Measurements from ENCODE around the gene BID.

BID gene

GRCh38 chr22:17774206-17774925, at the start of gene BID:
TSS of gene BID (minus strand) at chr22:17774469. CDS start at chr22:17750116, 24,353 bp downstream.
- DNase-seq (ENCODE audit: low read depth, low spot score), result no peak

GRCh38 chr22:17823964-17824363, 49.7 kb upstream of the BID start:
- no peak for DNase-seq (ENCODE audit: low read depth, low spot score)

- no peak for DNase-seq (ENCODE audit: low read depth, low spot score)
Observed at GRCh38 chr22:17823226-17823625, 49.0 kb upstream of the BID start.

DNA sequence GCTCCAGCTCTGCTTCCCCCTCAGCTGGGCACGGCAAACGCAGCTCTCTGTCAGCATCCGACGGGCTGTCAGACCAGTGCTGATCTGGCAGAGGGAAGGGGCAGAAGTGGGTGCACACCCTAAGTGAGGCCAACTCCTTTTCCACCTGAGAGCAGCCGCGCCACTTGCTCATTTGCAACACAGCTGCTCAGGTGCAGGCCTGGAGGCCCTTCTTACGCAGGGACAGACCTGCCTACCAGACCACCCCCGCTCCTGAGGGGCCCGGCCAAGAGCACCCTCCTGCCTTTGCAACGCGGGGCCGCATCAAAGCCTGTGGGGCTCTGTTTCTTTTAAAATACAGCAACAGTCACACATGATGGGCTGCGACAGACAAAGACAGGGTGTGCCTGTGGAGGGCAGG, 47.8 kb upstream of the BID start:
- DNase-seq (ENCODE audit: low read depth, low spot score), result no peak

DNA sequence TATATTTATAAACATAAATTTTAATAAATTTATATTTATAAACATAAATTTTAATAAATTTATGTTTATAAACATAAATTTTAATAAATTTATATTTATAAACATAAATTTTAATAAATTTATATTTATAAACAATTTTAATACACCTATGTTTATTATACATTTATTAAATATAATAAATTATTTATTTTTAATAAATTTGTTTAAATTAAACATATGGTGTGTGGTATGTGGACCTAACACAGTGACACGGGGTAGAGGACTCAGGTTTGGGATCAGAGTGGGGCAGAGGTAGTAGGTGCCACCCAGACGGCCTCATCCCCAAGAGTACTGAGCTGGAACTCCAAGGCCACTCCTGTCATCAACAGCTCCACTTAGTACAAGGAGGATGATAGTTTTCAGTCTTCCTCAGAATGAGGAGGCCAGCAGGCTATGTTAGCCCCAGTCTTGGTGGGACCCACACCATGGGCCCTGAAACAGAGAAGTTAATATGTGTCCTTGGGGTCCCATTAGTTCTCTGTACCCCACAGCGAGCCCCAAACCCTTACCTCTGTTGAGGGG, 46.7 kb upstream of the BID start:
- no peak for DNase-seq (ENCODE audit: low read depth, low spot score)

DNA sequence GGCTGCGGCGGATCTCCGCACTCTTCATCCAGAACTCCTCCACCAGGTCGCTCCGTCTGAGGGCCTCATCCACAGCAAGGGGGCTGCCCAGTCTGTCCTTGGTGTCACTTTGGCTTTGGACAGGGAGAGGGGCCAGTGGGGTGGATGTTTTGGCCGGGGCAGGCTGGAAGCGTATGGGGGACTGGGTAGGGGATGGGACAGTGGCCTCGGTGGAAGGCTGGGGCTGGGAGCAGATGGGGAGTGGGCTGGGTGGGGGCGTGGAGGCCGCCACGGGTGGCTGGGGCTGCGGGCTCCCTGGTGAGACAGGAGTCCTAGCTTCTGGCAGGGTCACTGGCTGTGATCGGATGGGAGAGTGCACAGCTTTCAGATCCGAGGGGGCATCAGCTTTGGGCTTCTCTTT, 44.4 kb upstream of the BID start:
- DNase-seq (ENCODE audit: low read depth, low spot score), result no peak

- no peak for DNase-seq (ENCODE audit: low read depth, low spot score)
Observed at GRCh38 chr22:17818180-17818579, 43.9 kb upstream of the BID start.

- DNase-seq (ENCODE audit: low read depth, low spot score), result no peak
Observed at GRCh38 chr22:17817511-17818065, 43.3 kb upstream of the BID start.

GRCh38 chr22:17817079-17817478, 42.8 kb upstream of the BID start:
- DNase-seq (ENCODE audit: low read depth, low spot score), result no peak

DNA sequence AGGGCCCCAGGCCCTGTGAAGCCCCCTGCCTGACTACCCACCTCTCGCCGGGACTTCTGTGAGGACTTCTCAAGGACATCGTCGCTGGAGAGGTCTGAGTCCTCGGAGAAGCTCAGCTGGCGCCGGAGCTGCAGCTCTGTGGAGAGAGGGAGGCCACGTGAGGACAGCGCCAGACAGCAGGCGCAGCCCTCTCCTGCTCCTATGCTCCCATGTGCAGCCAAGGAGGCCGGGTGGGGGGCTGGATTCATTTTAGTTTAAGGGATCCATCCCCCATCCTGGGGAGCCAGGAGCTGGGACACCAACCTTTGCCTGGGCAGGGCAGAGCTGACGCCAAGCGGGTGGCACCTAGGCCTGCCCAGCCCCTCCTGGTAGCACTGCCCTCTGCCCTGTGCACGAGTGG, 42.4 kb upstream of the BID start:
- no peak for DNase-seq (ENCODE audit: low read depth, low spot score)

DNA sequence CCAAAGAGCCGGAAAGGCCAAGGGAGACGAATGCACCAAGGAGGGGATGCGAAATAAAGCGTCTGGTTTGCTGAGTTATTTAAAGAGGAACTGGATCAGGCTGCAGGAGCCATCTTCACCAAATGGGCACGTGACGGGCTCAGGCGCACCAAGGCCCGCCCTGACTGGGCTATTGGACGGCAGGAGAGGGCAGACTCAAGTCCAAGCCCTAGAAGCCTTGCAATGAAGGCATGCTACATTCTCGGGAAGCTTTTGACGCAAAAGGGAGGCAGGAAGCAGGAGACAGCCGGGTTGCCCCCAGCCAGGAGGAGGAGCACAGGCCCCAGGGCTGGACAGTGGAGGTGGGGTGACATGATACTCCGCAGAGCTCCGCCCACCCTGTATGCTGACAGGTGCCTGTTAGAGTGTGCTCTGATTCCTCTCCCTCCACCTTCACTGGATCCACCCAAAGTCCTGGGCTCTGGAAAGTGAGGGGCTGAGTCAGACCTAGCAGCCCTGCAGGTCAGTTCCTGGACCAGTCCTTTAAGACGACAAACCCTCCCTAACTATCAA, 41.5 kb upstream of the BID start:
- DNase-seq (ENCODE audit: low read depth, low spot score), result no peak

DNA sequence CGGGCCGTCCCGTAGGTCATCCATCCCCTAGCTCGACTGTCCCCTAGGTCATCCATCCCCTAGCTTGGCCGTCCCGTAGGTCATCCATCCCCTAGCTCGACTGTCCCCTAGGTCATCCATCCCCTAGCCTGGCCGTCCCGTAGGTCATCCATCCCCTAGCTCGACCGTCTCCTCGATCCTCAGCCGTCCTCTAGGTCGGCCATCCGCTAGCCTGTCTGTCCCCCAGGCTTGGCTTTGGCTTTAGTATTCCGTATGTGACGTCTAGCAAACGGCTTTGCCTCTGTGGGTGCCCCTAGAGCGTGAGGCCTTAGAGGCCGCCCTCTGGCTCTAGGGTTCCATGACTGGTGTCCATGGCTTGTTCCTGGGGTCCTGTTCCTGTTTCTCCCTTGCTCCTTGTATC, 40.6 kb upstream of the BID start:
- DNase-seq (ENCODE audit: low read depth, low spot score), result no peak

DNA sequence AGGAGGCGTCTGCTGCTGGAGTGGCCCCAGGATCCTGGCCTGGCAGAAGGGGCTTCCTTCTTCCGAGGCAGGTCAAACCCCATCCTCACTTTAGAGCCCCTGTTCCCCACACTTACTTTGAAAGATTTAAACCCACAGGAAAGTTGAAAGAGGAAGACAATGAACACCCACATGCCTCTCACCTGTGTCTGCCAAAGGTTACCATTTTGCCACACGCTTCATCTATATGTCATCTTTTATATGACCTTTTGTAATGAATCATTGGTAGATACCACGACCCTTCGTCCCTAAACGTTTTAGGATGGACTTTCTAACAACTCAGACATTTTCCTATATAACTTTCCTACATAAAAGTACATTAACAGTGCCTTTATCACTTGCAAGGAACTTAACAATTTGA, 39.8 kb upstream of the BID start:
- no peak for DNase-seq (ENCODE audit: low read depth, low spot score)

- DNase-seq (ENCODE audit: low read depth, low spot score), result no peak
Observed at GRCh38 chr22:17811119-17811518, 36.9 kb upstream of the BID start.

- no peak for DNase-seq (ENCODE audit: low read depth, low spot score)
Observed at GRCh38 chr22:17810570-17811116, 36.4 kb upstream of the BID start.

DNA sequence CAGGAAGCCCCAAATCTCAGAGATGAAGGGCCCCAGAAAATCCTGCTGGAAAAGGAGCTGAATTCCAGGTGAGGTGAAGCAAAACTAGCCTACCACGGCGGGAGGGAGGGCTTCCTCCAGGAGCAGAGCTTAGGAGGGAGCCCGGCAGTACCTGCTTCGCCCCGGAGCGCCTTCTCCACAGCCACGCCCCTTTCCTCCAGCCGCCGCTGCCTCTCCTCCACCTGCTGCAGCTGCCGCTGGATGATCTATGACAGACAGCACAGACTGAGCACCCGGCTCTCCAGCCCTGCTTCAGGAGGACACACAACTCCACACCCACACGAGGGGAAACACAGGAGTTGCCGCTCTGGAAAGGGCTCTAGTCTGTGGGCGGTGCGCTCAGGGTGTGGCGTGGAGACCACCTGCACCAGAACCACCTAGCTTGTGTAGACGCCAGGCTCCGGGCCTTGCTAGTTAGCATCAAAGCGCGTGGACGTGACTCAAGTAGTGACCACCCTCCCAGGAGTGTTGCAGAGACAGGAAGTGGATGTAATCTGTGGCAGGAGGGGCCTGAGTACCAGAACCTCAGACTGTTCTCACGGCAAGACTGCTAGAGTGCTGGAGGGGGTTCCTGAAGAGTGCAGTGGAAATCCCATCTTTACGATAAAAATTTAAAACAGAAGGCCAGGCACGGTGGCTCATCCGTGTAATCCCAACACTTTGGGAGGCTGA, 34.6 kb upstream of the BID start:
- DNase-seq (ENCODE audit: low read depth, low spot score), result no peak

DNA sequence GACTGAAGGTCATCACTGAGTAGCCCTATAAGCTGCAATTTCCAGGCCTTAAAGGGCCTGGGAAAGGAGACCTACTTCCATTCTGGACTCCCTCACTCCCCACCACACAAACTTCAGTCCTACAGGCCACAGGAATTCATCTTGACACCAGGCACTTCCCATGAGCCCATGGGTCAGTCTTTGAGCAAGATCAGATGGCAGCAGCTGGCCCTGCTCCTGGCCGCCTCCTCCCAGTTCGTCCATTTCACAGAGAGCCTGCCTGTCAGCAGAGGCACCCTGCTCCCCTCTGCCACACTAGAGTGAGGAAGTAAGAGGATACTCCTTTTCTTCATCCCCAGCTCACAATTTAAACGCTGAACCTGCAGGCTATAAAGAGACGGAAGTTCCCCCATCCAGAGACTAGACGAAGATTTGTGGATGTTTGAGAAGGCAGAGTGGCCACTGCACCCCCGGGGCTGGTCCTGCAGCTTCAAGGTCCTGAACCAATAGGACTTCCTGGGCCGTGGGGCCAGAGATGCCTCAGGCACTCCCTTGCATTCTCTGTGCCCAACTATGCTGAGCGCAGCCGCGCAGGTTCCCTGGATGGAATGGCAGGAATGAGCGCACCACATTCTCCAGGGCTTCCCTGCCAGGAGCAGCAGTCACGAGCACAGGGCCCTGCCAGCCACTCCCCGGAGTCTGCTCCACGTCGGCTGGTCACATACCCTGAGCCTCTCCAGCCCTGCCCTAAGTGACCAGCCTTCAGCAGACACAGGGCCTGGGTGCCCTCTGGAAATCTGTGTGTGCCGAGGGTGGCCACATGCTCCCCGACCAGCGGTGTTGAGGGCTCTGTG, 33.5 kb upstream of the BID start:
- no peak for DNase-seq (ENCODE audit: low read depth, low spot score)

GRCh38 chr22:17807086-17807485, 32.8 kb upstream of the BID start:
- no peak for DNase-seq (ENCODE audit: low read depth, low spot score)

- DNase-seq (ENCODE audit: low read depth, low spot score), result no peak
Observed at GRCh38 chr22:17806437-17806836, 32.2 kb upstream of the BID start.

GRCh38 chr22:17804331-17805080, 30.2 kb upstream of the BID start:
- DNase-seq (ENCODE audit: low read depth, low spot score), result no peak
